HCT116 (cell line): ENCODE measurements around the gene S1PR3. TPM values are rescaled to one million over a fixed set of nuclear protein-coding genes. Genes with fewer than 3 reads are reported as not detected.

Experiments used
- ATAC-seq: fragments of 200-7000 bp; cut with Tn5 transposase; 2 replicates; pipeline ENCODE4 v1.9.1; 2020; ENCODE audit warnings: mild to moderate bottlenecking, moderate library complexity
- BruUV-seq: library from RNA; stranded (reverse); fragments of 400-500 nt; replicated peaks from 2 replicates; lab custom pipeline; 2021; lab: Mats Ljungman, UMichigan
- CTCF ChIA-PET: fragments of 300-600 bp; sonication (Branson Sonifier 250); formaldehyde crosslinking; loops from one replicate; lab custom pipeline; 2021; ENCODE audit warnings: antibody characterized with exemption; lab: Charles Lee
- POLR2A ChIA-PET: fragments of 300-600, 350-600 bp; sonication (Branson Sonifier 250); formaldehyde crosslinking; loops from one replicate; lab custom pipeline; 2021; ENCODE audit warnings: antibody characterized with exemption; lab: Charles Lee
- RAD21 ChIA-PET, 2 experiments: fragments of 300-600 bp; sonication (Branson Sonifier 250); formaldehyde crosslinking; loops; one replicate each; lab custom pipeline; 2023; ENCODE audit warnings: low total read pairs in 2 of 2; ENCODE audit not compliant: uncharacterized antibody in 2 of 2, unreplicated experiment in 2 of 2, low non-redundant PET in 1 of 2; lab: Charles Lee
- DNase-seq: peaks from one replicate; pipeline ENCODE4 v3.0.0-alpha.2; 2010; ENCODE audit warnings: low read depth, low spot score
- H2AFZ ChIP-seq: fragments of 200-600 bp; shearing (Covaris generic), sonication (generic); 2 replicates; pipeline ENCODE4 v1.6.1; 2017; ENCODE audit warnings: low read depth, mixed run types, mixed read lengths, antibody characterized with exemption, low read length; ENCODE audit not compliant: poor library complexity, severe bottlenecking
- H3K27ac ChIP-seq: 2 replicates; pipeline ENCODE4 v1.5.1; 2012; ENCODE audit warnings: low read depth, low read length
- H3K27me3 ChIP-seq: fragments of 200-600 bp; sonication (generic); 2 replicates; pipeline ENCODE4 v1.6.1; 2016; ENCODE audit warnings: mixed run types, low read length, mixed read lengths; ENCODE audit not compliant: insufficient read depth
- H3K36me3 ChIP-seq, 2 experiments: fragments of 200-500 bp in 1 of 2; fragments of 200-600 bp in 1 of 2; sonication (Bioruptor generic) in 1 of 2; sonication (generic) in 1 of 2; 2 replicates each; pipeline versions ENCODE4 v1.5.1 to v1.6.1; 2014 to 2016; ENCODE audit warnings: low read length in 2 of 2, inconsistent platforms in 1 of 2, mixed read lengths in 1 of 2, mixed run types in 1 of 2; ENCODE audit not compliant: insufficient read depth in 2 of 2, control insufficient read depth in 1 of 2
- H3K4me1 ChIP-seq, 2 experiments: fragments of 200-600 bp in 1 of 2; sonication (generic) in 1 of 2; 2 replicates each; pipeline versions ENCODE4 v1.5.1 to v1.6.1; 2012 to 2017; ENCODE audit warnings: low read length in 2 of 2, inconsistent platforms in 1 of 2, mild to moderate bottlenecking in 1 of 2, mixed read lengths in 1 of 2, mixed run types in 1 of 2, moderate library complexity in 1 of 2; ENCODE audit not compliant: insufficient read depth in 2 of 2, control insufficient read depth in 1 of 2
- H3K4me2 ChIP-seq: fragments of 200-600 bp; sonication (generic); 2 replicates; pipeline ENCODE4 v1.6.1; 2017; ENCODE audit warnings: mixed run types, low read length, mixed read lengths
- H3K4me3 ChIP-seq, 2 experiments: fragments of 200-600 bp in 1 of 2; sonication (generic) in 1 of 2; replicated peaks in 1 of 2; 2 replicates each; pipeline ENCODE4 v1.5.1; 2011 to 2016; ENCODE audit warnings: low read length in 2 of 2, control low read depth in 1 of 2, low read depth in 1 of 2, mild to moderate bottlenecking in 1 of 2, mixed read lengths in 1 of 2, mixed run types in 1 of 2
- H3K79me2 ChIP-seq: fragments of 200-600 bp; sonication (generic); 2 replicates; pipeline ENCODE4 v1.6.1; 2017; ENCODE audit warnings: mild to moderate bottlenecking, mixed run types, low read length, moderate library complexity, mixed read lengths; ENCODE audit not compliant: insufficient read depth
- H3K9ac ChIP-seq: fragments of 200-600 bp; sonication (generic); 2 replicates; pipeline ENCODE4 v1.6.1; 2016; ENCODE audit warnings: low read length, mixed read lengths
- H3K9me2 ChIP-seq: fragments of 200-600 bp; sonication (generic), shearing (Covaris generic); 2 replicates; pipeline ENCODE4 v1.6.1; 2017; ENCODE audit warnings: mixed run types, mild to moderate bottlenecking, moderate library complexity; ENCODE audit not compliant: insufficient read depth
- H3K9me3 ChIP-seq, 2 experiments: fragments of 200-500 bp in 1 of 2; fragments of 200-600 bp in 1 of 2; sonication (Bioruptor generic) in 1 of 2; sonication (generic) in 1 of 2; 2 replicates each; pipeline ENCODE4 v1.6.1; 2014 to 2017; ENCODE audit warnings: low read length in 2 of 2, mixed read lengths in 2 of 2, inconsistent platforms in 1 of 2, low read depth in 1 of 2, mild to moderate bottlenecking in 1 of 2, mixed run types in 1 of 2, moderate library complexity in 1 of 2; ENCODE audit not compliant: control insufficient read depth in 1 of 2, insufficient read depth in 1 of 2
- H4K20me1 ChIP-seq: fragments of 200-600 bp; sonication (generic), shearing (Covaris generic); 2 replicates; pipeline ENCODE4 v1.6.1; 2017; ENCODE audit warnings: mixed run types, mild to moderate bottlenecking, moderate library complexity; ENCODE audit not compliant: insufficient read depth
- ATF3 ChIP-seq: IDR thresholded peaks from 2 replicates; pipeline ENCODE4 v1.6.1; 2012
- CTCF ChIP-seq, 3 experiments: fragments of 200-600 bp in 1 of 3; sonication (generic) in 1 of 3; IDR thresholded peaks in 2 of 3; conservative IDR thresholded peaks in 1 of 3; 2 replicates each; pipeline ENCODE4 v1.5.1; 2012 to 2017; ENCODE audit warnings: low read depth in 2 of 3, low read length in 2 of 3, antibody characterized with exemption in 1 of 3, borderline replicate concordance in 1 of 3, control low read depth in 1 of 3, mild to moderate bottlenecking in 1 of 3, mixed read lengths in 1 of 3, mixed run types in 1 of 3, moderate library complexity in 1 of 3; ENCODE audit not compliant: insufficient read depth in 1 of 3
- EGR1 ChIP-seq: IDR thresholded peaks from 2 replicates; pipeline ENCODE4 v1.6.1; 2012; ENCODE audit warnings: low read depth
- FOSL1 ChIP-seq: IDR thresholded peaks from 2 replicates; pipeline ENCODE4 v1.6.1; 2012; ENCODE audit warnings: low read depth
- MAX ChIP-seq: IDR thresholded peaks from 2 replicates; pipeline ENCODE4 v1.6.1; 2012
- POLR2AphosphoS5 ChIP-seq: IDR thresholded peaks from 2 replicates; pipeline ENCODE4 v1.6.1; 2011; ENCODE audit warnings: mild to moderate bottlenecking, low read depth, low read length, moderate library complexity
- SP1 ChIP-seq: IDR thresholded peaks from 2 replicates; pipeline ENCODE4 v1.6.1; 2012; ENCODE audit warnings: low read depth
- ZFX ChIP-seq: fragments of 450-650 bp; IDR thresholded peaks from 2 replicates; pipeline ENCODE4 v1.6.1; 2017
- intact Hi-C: fragments of 100-400 bp; cut with micrococcal nuclease; formaldehyde crosslinking; loops from 2 replicates; pipeline ENCODE4 v1.10.0; 2022
- total RNA-seq: library from RNA; stranded (reverse); gene quantifications from one replicate; pipeline ENCODE4 v1.2.1, GENCODE V29; 2021; ENCODE audit not compliant: unreplicated experiment
- TF ChIP-seq, protein P1 (sequence below): IDR thresholded peaks from 2 replicates; pipeline ENCODE4 v1.6.1; 2011; ENCODE audit warnings: mild to moderate bottlenecking, low read length, moderate library complexity; ENCODE audit not compliant: insufficient replicate concordance; ENCODE audit errors: extremely low read depth
- TF ChIP-seq, protein P2 (sequence below): IDR thresholded peaks from 2 replicates; pipeline ENCODE4 v1.6.1; 2012; ENCODE audit warnings: low read depth

Gene S1PR3
- total RNA-seq, 1 experiment from 2014 or later = 0.07 TPM

- TF ChIP-seq POLR2AphosphoS5 = no peak
- TF ChIP-seq MAX = no peak
- no peak for TF ChIP-seq CTCF (IDR thresholded peaks at IDR 0.05 in 2 of 3, conservative IDR thresholded peaks at IDR 0.05 in 1 of 3; ENCODE audit: borderline replicate concordance in 1 of 3, insufficient read depth in 1 of 3, low read depth in 2 of 3, low read length in 2 of 3)
- TF ChIP-seq FOSL1 = no peak
- no peak for TF ChIP-seq EGR1
These were observed 58.4 kb downstream of the S1PR3 start (continued) for GRCh38 chr9:89049646-89050045.

- TF ChIP-seq ATF3 (no peak), SP1 (no peak), ZFX (no peak)
- TF ChIP-seq, protein P1, sequence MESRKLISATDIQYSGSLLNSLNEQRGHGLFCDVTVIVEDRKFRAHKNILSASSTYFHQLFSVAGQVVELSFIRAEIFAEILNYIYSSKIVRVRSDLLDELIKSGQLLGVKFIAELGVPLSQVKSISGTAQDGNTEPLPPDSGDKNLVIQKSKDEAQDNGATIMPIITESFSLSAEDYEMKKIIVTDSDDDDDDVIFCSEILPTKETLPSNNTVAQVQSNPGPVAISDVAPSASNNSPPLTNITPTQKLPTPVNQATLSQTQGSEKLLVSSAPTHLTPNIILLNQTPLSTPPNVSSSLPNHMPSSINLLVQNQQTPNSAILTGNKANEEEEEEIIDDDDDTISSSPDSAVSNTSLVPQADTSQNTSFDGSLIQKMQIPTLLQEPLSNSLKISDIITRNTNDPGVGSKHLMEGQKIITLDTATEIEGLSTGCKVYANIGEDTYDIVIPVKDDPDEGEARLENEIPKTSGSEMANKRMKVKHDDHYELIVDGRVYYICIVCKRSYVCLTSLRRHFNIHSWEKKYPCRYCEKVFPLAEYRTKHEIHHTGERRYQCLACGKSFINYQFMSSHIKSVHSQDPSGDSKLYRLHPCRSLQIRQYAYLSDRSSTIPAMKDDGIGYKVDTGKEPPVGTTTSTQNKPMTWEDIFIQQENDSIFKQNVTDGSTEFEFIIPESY = no peak
- TF ChIP-seq, protein P2, sequence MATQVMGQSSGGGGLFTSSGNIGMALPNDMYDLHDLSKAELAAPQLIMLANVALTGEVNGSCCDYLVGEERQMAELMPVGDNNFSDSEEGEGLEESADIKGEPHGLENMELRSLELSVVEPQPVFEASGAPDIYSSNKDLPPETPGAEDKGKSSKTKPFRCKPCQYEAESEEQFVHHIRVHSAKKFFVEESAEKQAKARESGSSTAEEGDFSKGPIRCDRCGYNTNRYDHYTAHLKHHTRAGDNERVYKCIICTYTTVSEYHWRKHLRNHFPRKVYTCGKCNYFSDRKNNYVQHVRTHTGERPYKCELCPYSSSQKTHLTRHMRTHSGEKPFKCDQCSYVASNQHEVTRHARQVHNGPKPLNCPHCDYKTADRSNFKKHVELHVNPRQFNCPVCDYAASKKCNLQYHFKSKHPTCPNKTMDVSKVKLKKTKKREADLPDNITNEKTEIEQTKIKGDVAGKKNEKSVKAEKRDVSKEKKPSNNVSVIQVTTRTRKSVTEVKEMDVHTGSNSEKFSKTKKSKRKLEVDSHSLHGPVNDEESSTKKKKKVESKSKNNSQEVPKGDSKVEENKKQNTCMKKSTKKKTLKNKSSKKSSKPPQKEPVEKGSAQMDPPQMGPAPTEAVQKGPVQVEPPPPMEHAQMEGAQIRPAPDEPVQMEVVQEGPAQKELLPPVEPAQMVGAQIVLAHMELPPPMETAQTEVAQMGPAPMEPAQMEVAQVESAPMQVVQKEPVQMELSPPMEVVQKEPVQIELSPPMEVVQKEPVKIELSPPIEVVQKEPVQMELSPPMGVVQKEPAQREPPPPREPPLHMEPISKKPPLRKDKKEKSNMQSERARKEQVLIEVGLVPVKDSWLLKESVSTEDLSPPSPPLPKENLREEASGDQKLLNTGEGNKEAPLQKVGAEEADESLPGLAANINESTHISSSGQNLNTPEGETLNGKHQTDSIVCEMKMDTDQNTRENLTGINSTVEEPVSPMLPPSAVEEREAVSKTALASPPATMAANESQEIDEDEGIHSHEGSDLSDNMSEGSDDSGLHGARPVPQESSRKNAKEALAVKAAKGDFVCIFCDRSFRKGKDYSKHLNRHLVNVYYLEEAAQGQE = no peak
- H3K27me3 ChIP-seq = no peaks in the 10 kb centered on the region
- POLR2A ChIA-PET = interaction anchor here (0.7 kb wide), 1 partner anchor 1059 kb away, joined by 3 read pairs; no protein-coding TSS in a partner anchor
- H4K20me1 ChIP-seq = no peaks in the 10 kb centered on the region
- DNase-seq (no peak), ATAC-seq (no peak)
- intact Hi-C loops = no loop called here
- no peak overlapping the region for H3K9ac ChIP-seq
- H2AFZ ChIP-seq = no peak overlapping the region
- H3K36me3 ChIP-seq = no peaks in the 10 kb centered on the region
- RAD21 ChIA-PET = no interaction called here
- no peak overlapping the region for H3K4me2 ChIP-seq
- H3K79me2 ChIP-seq = no peaks in the 10 kb centered on the region
- BruUV-seq = no TSS peak
- CTCF ChIA-PET = no interaction called here
- H3K4me3 ChIP-seq = no peak overlapping the region
- H3K4me1 ChIP-seq = no peaks in the 10 kb centered on the region
- H3K9me3 ChIP-seq = no peaks in the 10 kb centered on the region
- H3K9me2 ChIP-seq = no peaks in the 10 kb centered on the region
- no peak overlapping the region for H3K27ac ChIP-seq
These were observed 60.3 kb downstream of the S1PR3 start for GRCh38 chr9:89051421-89052025.
